Measurements from ENCODE around the gene DPYSL4.
"Not testable (repeated sequence)": the region's sequence is repeated elsewhere in the genome, so short reads cannot be mapped to it uniquely, and the experiment has no call there.

The DPYSL4 gene

DNA sequence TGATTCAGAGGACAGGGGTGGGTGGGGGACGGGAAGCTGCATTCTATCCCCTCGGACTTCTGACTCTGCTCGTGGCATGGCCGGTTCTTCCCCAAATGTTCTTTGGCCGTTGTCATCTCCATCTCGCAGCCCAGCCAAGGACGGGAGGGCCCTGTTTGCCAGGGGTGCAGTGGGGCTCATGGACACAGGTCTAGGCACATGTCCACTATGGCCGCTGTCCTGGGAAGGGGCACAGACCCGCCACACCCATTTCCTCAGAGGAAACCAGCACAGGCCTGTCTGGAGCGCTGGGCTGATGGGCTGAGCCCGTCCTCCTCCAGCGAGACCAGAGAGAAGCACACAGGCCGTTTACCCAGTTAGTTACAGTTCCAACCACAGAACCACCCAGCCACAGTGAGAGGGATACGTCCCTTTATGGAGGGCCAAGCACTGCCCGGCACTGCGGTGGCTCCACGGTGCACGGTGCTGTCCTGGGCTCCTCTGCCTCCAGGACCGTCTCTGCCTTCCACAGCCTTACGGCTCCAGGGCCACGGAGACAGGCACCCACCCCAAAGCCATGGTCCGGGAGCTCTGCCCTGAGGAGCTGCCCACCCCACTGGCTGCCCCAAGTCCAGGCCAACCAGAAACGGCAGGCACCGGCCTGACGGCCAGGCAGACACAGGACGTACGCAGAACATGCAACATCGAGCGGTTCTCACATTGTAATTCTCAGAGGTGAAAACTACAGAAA lies 20.2 kb downstream of the DPYSL4 start:
- DNase-seq (ENCODE audit: low read depth in 2 of 2) = no peak

GRCh38 chr10:132207536-132208461 lies 21.1 kb downstream of the DPYSL4 start:
- no peak for DNase-seq (ENCODE audit: low read depth in 2 of 2)

DNA sequence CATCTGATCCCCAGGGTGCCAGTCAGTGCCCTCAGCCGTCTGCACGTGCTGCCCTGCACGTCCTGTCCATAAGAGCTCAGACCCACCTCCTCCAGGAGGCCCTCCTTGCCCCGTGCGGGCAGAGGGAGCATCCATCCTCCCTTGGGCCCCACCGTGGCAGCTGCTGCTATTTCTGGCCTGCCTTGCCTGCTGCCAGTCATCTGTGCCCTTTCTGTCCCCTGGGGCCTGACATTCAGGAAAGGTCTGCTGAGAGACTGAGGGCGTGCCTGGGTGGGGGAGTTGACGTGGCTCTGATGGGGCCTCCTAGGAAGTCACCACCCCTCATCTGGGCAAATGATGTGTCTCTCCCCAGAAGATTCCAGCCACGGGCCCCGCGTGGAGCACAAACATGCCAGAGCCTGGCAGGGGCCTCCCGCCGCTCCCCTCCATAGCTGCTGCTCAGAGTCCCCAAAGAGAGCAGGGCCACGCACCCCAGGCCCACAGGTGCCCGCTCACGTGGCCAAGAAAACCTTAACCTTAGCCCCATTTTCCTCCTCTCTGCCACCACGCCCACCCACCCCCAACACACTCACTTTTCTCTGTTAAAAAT lies 21.8 kb downstream of the DPYSL4 start:
- no peak for DNase-seq (ENCODE audit: low read depth in 2 of 2)

GRCh38 chr10:132209130-132209529 lies 22.4 kb downstream of the DPYSL4 start:
- no peak for DNase-seq (ENCODE audit: low read depth in 2 of 2)

DNA sequence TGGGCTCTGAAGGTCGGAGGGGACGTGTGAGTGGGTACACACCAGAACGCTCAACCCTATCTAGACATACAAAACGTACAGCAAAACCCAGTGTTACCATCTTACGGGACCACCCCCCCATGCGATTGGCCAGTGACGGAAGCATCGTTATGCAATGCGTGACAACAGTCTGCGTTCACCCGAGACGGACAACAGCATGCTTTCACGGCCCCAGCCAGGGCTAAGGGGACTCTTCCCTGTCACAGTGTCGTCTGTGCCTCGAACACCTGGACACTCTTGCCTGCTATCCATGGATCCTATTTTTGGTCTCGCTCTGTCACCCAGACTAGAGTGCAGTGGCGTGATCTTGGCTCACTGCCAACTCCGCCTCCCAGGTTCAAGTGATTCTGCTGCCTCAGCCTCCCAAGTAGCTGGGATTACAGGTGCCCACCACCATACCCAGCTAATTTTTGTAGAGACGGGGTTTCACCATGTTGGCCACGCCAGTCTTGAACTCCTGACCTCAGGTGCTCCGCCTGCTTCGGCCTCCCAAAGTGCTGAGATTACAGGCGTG lies 23.3 kb downstream of the DPYSL4 start:
- DNase-seq (ENCODE audit: low read depth in 2 of 2) = no peak

DNA sequence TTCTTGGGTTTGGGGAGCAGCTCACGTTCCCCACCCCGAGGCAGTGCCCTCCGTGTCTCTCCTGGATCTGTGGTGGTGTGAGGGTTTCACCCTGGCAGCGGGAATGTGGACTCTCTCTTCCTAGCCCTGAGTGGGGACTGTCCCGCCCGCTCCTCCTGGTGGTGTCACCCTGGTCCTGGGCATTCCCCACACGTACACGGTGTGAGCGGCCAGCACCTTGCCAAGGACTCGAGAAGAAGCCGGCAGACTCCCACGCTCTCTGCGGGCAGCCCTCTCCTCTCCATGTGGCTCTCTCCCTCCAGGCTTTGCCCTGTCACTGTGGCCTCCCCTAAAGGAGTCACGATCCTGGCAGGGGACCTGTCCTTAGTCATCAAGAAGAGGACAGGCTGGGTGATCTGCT lies 24.0 kb downstream of the DPYSL4 start:
- no peak for DNase-seq (ENCODE audit: low read depth in 2 of 2)

DNA sequence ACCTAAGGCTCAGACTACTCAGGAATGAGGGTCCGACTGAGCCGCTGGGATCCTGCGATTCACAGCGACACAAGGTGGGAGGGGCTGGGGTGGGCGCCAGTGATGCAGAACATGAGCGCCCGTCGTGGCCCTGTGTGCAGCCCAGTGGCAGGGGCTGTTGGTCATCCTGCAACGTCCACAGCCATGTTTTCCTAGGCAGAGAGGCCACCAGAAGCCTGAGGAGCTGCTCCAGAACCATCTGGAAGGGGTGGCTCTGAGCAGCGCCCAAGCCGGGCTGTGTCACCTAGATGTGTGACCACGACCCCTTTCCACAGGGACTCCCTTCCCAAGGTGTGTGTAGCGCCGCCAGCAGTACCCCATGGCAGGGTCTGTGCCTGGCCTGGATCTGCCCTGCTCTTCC lies 24.5 kb downstream of the DPYSL4 start:
- DNase-seq (ENCODE audit: low read depth in 2 of 2) = no peak

GRCh38 chr10:132212816-132213215 lies 26.1 kb downstream of the DPYSL4 start:
- no peak for DNase-seq (ENCODE audit: low read depth in 2 of 2)

GRCh38 chr10:132213917-132214316 lies 27.2 kb downstream of the DPYSL4 start:
- no peak for DNase-seq (ENCODE audit: low read depth in 2 of 2)

DNA sequence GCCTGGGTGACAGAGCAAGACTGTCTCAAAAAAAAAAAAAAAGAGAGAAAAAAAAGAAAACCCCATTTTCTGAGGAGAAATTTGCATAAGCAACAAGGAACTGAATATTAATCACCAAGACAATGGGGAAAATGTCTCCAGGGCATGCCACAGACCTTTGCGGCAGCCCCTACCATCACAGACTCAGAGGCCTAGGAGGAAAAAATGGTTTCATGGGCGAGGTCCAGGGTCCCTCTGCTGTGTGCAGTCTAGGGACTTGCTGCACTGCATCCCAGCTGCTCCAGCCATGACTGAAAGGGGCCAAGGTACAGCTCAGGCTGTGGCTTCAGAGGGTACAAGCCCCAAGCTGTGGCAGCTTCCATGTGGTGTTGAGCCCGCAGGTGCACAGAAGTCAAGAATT lies 29.7 kb downstream of the DPYSL4 start:
- not testable (repeated sequence) for DNase-seq (ENCODE audit: low read depth in 2 of 2)

GRCh38 chr10:132219486-132219885 lies 32.7 kb downstream of the DPYSL4 start:
- no peak for DNase-seq (ENCODE audit: low read depth in 2 of 2)

DNA sequence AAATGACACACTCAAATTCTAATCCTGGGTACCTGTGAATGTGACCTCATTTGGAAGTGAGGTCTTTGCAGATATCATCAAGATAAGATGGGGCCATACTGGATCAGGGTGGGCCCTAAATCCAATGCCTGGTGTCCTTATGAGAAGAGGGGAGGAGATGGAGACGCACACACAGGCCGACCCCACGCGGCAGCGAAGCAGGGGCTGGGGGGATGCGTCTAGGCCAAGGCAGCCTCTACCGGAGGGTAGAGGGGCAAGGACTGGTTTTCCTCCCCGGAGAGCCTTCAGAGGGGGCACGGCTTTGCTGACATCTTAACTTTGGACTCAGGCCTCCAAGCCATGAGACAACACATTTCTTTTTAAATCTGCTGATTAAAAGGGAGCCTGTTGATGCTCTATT lies 33.3 kb downstream of the DPYSL4 start:
- DNase-seq (ENCODE audit: low read depth in 2 of 2) = no peak

DNA sequence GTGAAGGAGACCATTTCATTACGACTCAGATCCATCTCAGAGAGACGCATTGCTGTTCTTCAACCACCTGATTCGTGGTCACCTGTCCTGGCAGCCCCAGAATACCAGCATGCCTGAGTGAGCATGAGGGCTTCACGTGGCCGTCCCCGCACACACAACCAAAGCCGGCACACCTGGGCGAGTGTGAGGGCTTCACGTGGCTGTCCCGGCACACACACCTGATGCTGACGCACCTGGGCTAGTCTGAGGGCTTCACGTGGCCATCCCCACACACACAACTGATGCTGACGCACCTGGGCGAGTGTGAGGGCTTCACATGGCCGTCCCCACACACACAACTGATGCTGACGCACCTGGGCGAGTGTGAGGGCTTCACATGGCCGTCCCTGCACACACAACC lies 34.2 kb downstream of the DPYSL4 start:
- not testable (repeated sequence) for DNase-seq (ENCODE audit: low read depth in 2 of 2)

DNA sequence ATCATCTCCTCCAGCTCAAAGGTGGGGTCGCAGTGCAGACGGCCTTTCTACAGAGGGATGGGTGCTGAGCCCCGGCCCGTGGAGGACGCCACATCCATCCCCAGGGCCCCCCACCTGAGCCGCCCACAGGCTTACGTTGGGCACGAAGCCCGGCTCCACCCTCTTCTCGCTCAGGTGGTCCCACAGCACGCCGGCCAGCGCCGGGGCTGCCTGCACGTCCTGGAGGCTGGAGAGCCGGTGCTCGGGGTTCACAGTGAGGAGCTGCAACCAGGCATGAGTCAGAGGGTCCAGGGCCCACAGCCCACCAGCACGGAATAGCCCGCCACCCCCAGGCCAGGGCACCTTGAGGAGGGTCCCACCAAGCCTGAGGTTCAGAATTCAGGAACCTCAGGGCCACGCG lies 36.0 kb downstream of the DPYSL4 start:
- no peak for DNase-seq (ENCODE audit: low read depth in 2 of 2)

DNA sequence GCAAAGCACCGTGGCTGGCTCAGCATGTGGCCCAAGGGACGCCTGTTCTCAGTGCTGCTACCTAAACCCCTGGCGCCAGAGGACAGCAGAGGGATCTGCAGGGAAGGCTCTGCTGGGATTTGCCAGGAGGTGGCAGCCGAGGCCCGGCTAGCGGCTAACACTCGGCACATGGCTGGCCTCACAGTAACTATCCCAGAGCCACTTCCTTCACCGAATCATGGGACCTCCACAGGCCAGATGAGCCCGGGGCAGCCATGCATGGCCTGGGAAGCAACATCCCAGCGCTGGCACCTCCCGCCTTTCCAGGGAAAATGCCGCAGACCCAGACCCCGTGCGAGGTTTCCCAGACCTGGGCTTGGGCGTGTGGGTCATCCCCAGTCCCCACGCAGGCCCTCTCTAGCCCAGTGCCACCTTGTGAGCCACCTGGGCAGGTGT lies 36.4 kb downstream of the DPYSL4 start:
- peak; percentile 9 to 34 for DNase-seq (ENCODE audit: low read depth in 2 of 2)

DNA sequence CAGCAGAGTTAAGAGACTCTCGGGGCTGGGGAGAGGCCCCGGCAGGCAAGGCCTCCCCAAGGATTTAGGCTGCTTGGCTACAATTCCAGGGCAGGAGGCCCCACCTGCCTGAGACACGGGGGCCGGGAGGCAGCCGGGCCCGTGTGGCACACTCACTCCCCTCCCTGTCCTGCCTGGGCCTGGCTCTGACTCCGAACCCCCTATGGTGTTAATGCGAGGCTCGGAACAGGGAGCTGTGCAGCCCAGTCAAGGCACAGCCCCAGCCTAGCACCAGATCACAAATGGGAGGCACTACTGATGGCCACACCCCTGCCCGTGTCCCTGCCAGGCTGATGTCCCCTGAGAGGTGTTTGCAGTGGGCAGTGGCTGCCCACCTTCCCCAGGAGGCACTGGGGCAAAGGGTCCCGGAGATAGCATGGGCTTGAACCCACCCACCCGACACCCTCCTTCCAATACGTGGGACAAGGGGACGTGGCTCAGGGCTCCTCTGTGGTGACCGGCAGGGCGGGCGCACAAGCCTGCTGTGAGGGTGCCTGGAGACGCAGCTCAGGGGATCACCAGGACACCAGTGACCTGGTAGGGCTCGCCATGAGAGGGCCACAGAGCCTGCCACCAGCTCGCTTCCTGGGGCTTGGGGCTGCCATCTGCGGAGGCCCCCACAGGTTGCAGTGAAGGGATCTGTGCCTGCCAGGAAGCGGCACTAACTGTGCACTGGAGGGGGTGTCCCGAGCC lies 37.0 kb downstream of the DPYSL4 start:
- DNase-seq (ENCODE audit: low read depth in 2 of 2) = no peak

DNA sequence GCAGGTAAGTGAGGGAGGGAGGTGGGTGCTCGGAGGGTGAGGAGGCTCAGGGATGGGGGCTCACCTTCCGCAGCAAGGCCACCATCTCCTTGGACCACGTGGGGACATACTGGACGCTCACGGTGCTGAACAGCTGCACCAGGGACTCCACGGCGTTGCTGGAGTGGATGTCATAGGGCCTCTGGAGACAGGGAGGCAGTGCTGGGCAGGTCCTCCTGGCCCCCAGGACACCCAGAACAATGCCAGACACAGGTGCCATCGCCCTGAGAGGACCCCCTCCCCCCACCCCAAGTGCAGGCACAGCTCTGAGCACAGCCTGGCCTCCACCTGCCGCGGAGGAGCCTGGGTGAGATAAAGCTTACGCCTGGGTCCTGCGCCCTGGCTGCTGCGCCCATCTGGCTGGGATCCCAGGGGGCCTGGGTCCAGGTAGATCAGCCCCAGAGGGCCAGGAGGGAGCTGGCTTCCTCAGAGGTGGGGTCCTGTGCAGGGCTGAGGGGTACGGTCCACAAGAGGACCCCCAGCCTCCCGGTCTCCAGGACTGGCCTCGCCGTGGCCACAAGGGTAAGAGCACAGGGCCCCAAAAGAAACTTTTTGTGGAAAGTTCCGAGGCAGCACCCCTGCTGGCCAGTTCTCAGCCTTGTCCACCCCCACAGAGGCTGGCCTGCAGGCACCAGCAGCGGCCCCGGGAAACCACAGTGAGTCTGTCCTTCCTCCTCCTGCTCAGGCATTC lies 37.8 kb downstream of the DPYSL4 start:
- no peak for DNase-seq (ENCODE audit: low read depth in 2 of 2)

GRCh38 chr10:132225073-132225848 lies 38.5 kb downstream of the DPYSL4 start:
- DNase-seq (ENCODE audit: low read depth in 2 of 2) = no peak

- no peak for DNase-seq (ENCODE audit: low read depth in 2 of 2)
These were observed 39.1 kb downstream of the DPYSL4 start for GRCh38 chr10:132225849-132226205.
